ENCODE results near the gene PDGFD.

PDGFD gene

GRCh38 chr11:104036995-104037394, 127.0 kb downstream of the PDGFD start:
- H3K4me1 ChIP-seq (ENCODE audit: low read length): no peaks in the 10 kb centered on the region
- H3K9ac ChIP-seq (ENCODE audit: low read length): no peak overlapping the region
- no peaks in the 10 kb centered on the region for H3K36me3 ChIP-seq (replicated peaks; ENCODE audit: low read depth, low read length)
- H3K9me3 ChIP-seq (ENCODE audit: insufficient read depth, low read length): no peaks in the 10 kb centered on the region
- H3K27me3 ChIP-seq (ENCODE audit: low read depth, low read length): no peaks in the 10 kb centered on the region
- H3K79me2 ChIP-seq (ENCODE audit: low read length): no peaks in the 10 kb centered on the region
- H3K27ac ChIP-seq (ENCODE audit: low read length): no peak overlapping the region
- H3K4me2 ChIP-seq (ENCODE audit: low read length): no peak overlapping the region
- no peak overlapping the region for H3K4me3 ChIP-seq (ENCODE audit: low read length)
- no peaks in the 10 kb centered on the region for H4K20me1 ChIP-seq (ENCODE audit: insufficient read depth, low read length)
- H2AFZ ChIP-seq (ENCODE audit: low read depth, low read length): no peak overlapping the region
- TF ChIP-seq EZH2phosphoT487 (IDR thresholded peaks at IDR 0.05; ENCODE audit: low read depth) (no peak), CTCF (IDR thresholded peaks at IDR 0.05; ENCODE audit: low read depth, low read length) (no peak)

- Histone ChIP-seq H3K79me2 (ENCODE audit: low read length) (no peaks in the 10 kb centered on the region), H3K9me3 (ENCODE audit: insufficient read depth, low read length) (no peaks in the 10 kb centered on the region), H3K4me1 (ENCODE audit: low read length) (no peaks in the 10 kb centered on the region), H3K36me3 (replicated peaks; ENCODE audit: low read depth, low read length) (no peaks in the 10 kb centered on the region), H2AFZ (ENCODE audit: low read depth, low read length) (no peak within 1 kb of the TSS), H3K4me3 (ENCODE audit: low read length) (no peak within 1 kb of the TSS), H4K20me1 (ENCODE audit: insufficient read depth, low read length) (no peaks in the 10 kb centered on the region), H3K27ac (ENCODE audit: low read length) (no peak within 1 kb of the TSS), H3K4me2 (ENCODE audit: low read length) (no peak within 1 kb of the TSS), H3K27me3 (ENCODE audit: low read depth, low read length) (no peaks in the 10 kb centered on the region), H3K9ac (ENCODE audit: low read length) (no peak within 1 kb of the TSS)
- no peak for TF ChIP-seq CTCF (IDR thresholded peaks at IDR 0.05; ENCODE audit: low read depth, low read length)
- TF ChIP-seq EZH2phosphoT487 (IDR thresholded peaks at IDR 0.05; ENCODE audit: low read depth): no peak
Observed at GRCh38 chr11:104036588-104036987, 127.4 kb downstream of the PDGFD start, which contains the start of gene DDI1. DDI1 (plus strand) TSS chr11:104036640; CDS start chr11:104036823, 183 bp downstream.

GRCh38 chr11:104033561-104033960, 130.4 kb downstream of the PDGFD start:
- no peak overlapping the region for H3K4me3 ChIP-seq (ENCODE audit: low read length)
- TF ChIP-seq CTCF (IDR thresholded peaks at IDR 0.05; ENCODE audit: low read depth, low read length) (no peak), EZH2phosphoT487 (IDR thresholded peaks at IDR 0.05; ENCODE audit: low read depth) (no peak)
- no peaks in the 10 kb centered on the region for H3K9me3 ChIP-seq (ENCODE audit: insufficient read depth, low read length)
- H3K79me2 ChIP-seq (ENCODE audit: low read length): no peaks in the 10 kb centered on the region
- H4K20me1 ChIP-seq (ENCODE audit: insufficient read depth, low read length): no peaks in the 10 kb centered on the region
- H3K27me3 ChIP-seq (ENCODE audit: low read depth, low read length): no peaks in the 10 kb centered on the region
- no peak overlapping the region for H3K9ac ChIP-seq (ENCODE audit: low read length)
- no peak overlapping the region for H3K27ac ChIP-seq (ENCODE audit: low read length)
- no peaks in the 10 kb centered on the region for H3K36me3 ChIP-seq (replicated peaks; ENCODE audit: low read depth, low read length)
- H3K4me2 ChIP-seq (ENCODE audit: low read length): no peak overlapping the region
- no peaks in the 10 kb centered on the region for H3K4me1 ChIP-seq (ENCODE audit: low read length)
- H2AFZ ChIP-seq (ENCODE audit: low read depth, low read length): no peak overlapping the region

DNA sequence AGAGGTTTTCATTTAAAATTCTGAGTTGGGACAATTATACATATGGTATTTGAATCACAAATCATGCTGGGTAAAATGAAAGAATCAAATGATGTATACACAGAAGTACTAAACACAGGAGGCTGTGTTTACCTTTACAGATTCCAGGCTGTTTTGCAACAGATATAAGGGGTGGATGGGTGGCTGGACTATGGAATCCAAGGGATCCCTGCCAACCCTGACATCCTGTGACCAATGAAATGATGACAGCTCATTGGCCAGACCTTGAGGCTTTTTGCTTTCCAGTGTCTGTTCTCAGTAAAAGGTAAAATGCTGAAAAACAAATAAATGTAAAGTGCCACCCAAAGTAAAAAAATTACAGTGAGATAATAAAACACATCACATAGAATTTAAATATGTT, 130.8 kb downstream of the PDGFD start:
- no peaks in the 10 kb centered on the region for H3K36me3 ChIP-seq (replicated peaks; ENCODE audit: low read depth, low read length)
- H3K4me1 ChIP-seq (ENCODE audit: low read length): no peaks in the 10 kb centered on the region
- no peaks in the 10 kb centered on the region for H3K79me2 ChIP-seq (ENCODE audit: low read length)
- H3K4me3 ChIP-seq (ENCODE audit: low read length): no peak overlapping the region
- H3K27me3 ChIP-seq (ENCODE audit: low read depth, low read length): no peaks in the 10 kb centered on the region
- no peak overlapping the region for H3K9ac ChIP-seq (ENCODE audit: low read length)
- no peak overlapping the region for H2AFZ ChIP-seq (ENCODE audit: low read depth, low read length)
- no peak overlapping the region for H3K4me2 ChIP-seq (ENCODE audit: low read length)
- no peak for TF ChIP-seq CTCF (IDR thresholded peaks at IDR 0.05; ENCODE audit: low read depth, low read length)
- TF ChIP-seq EZH2phosphoT487 (IDR thresholded peaks at IDR 0.05; ENCODE audit: low read depth): no peak
- H3K9me3 ChIP-seq (ENCODE audit: insufficient read depth, low read length): no peaks in the 10 kb centered on the region
- no peaks in the 10 kb centered on the region for H4K20me1 ChIP-seq (ENCODE audit: insufficient read depth, low read length)
- no peak overlapping the region for H3K27ac ChIP-seq (ENCODE audit: low read length)

Measured in OCI-LY3 (cell line).